ENCODE measurements around the gene PIKFYVE.
A peak's percentile ranks its signal among the peaks of the same experiment; 100 is the strongest.

Gene PIKFYVE

GRCh38 chr2:208315081-208315788 is 49.2 kb downstream of the PIKFYVE start:
- H3K4me3 ChIP-seq, result no peak overlapping the region
- TF ChIP-seq Cebpa-rat (IDR thresholded peaks at IDR 0.05), result no peak
- no peaks in the 10 kb centered on the region for H4K20me1 ChIP-seq
- H3K4me2 ChIP-seq, result peak overlapping the region; percentile 49
- H3K27ac ChIP-seq, result peak overlapping the region; percentile 34; the same call in 1 of the 2 replicates
- H3K36me3 ChIP-seq, result peaks cover 45% of the 10 kb centered on the region
- peaks cover 5% of the 10 kb centered on the region; the same call in 1 of the 2 replicates for H3K9me3 ChIP-seq
- H3K4me1 ChIP-seq, result peaks cover 54% of the 10 kb centered on the region
- H3K27me3 ChIP-seq, result no peaks in the 10 kb centered on the region
- H3K9ac ChIP-seq, result no peak overlapping the region

- no peak for TF ChIP-seq Cebpa-rat (IDR thresholded peaks at IDR 0.05)
- Histone ChIP-seq H3K9ac (no peak overlapping the region), H3K27ac (peak overlapping the region; percentile 74; the same call in 1 of the 2 replicates), H3K4me3 (no peak overlapping the region), H3K9me3 (peaks cover 5% of the 10 kb centered on the region; the same call in 1 of the 2 replicates), H3K4me1 (peaks cover 63% of the 10 kb centered on the region), H4K20me1 (no peaks in the 10 kb centered on the region), H3K27me3 (no peaks in the 10 kb centered on the region), H3K4me2 (peak overlapping the region; percentile 92), H3K36me3 (peaks cover 38% of the 10 kb centered on the region)
These were observed 52.1 kb downstream of the PIKFYVE start for GRCh38 chr2:208318127-208318526.

DNA sequence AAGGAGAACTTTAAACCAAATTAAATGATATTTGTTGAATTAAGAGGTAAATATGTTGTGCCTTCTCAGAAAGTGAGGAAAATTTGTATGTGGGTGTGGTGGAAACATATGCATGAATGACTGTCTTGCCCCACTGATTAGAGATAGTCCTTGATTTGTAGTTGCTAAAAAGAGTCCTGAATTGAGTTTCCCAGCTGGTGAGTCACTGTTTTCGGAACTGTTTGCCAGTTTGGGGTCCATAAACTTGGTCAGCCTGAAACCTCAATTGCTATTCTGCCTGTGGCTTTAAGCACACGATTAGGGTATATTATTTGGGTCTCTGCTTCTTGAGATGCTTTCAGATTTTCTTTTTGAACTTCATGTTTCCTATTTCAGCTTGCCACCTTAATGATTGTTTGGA is 53.3 kb downstream of the PIKFYVE start:
- no peaks in the 10 kb centered on the region for H3K27me3 ChIP-seq
- peak overlapping the region; percentile 92 for H3K4me2 ChIP-seq
- peaks cover 5% of the 10 kb centered on the region; the same call in 1 of the 2 replicates for H3K9me3 ChIP-seq
- H3K4me3 ChIP-seq, result peak overlapping the region; percentile 33; the same call in 1 of the 2 replicates
- H4K20me1 ChIP-seq, result no peaks in the 10 kb centered on the region
- H3K27ac ChIP-seq, result peak overlapping the region; percentile 74
- no peak for TF ChIP-seq Cebpa-rat (IDR thresholded peaks at IDR 0.05)
- H3K36me3 ChIP-seq, result peaks cover 35% of the 10 kb centered on the region
- peaks cover 63% of the 10 kb centered on the region for H3K4me1 ChIP-seq
- peak overlapping the region; percentile 64 for H3K9ac ChIP-seq

- Histone ChIP-seq H3K4me2 (peak overlapping the region; percentile 92), H3K4me3 (peak overlapping the region; percentile 53), H3K4me1 (peaks cover 51% of the 10 kb centered on the region), H4K20me1 (no peaks in the 10 kb centered on the region), H3K27ac (peak overlapping the region; percentile 74), H3K27me3 (no peaks in the 10 kb centered on the region), H3K9ac (peak overlapping the region; percentile 30), H3K36me3 (peaks cover 35% of the 10 kb centered on the region), H3K9me3 (peaks cover 5% of the 10 kb centered on the region; the same call in 1 of the 2 replicates)
- no peak for TF ChIP-seq Cebpa-rat (IDR thresholded peaks at IDR 0.05)
These were observed 54.6 kb downstream of the PIKFYVE start for GRCh38 chr2:208320686-208321085.

DNA sequence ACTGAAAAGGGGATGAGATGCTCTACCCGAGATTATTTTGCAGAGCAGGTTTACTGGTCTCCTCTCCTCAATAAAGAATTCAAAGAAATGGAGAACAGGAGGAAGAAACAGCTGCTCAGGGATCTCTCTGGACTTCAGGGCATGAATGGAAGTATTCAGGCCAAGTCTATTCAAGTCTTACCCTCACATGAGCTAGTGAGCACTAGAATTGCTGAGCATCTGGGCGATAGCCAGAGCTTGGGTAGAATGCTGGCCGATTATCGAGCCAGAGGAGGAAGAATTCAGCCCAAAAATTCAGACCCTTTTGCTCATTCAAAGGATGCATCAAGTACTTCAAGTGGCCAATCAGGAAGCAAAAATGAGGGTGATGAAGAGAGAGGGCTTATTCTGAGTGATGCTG is 60.0 kb downstream of the PIKFYVE start:
- Histone ChIP-seq H3K27ac (no peak overlapping the region), H3K4me3 (no peak overlapping the region), H3K27me3 (no peaks in the 10 kb centered on the region), H3K4me2 (no peak overlapping the region), H3K9ac (no peak overlapping the region), H3K9me3 (no peaks in the 10 kb centered on the region; the same call in 1 of the 2 replicates), H4K20me1 (no peaks in the 10 kb centered on the region), H3K36me3 (peaks cover 60% of the 10 kb centered on the region), H3K4me1 (peaks cover 14% of the 10 kb centered on the region)
- TF ChIP-seq Cebpa-rat (IDR thresholded peaks at IDR 0.05), result no peak

DNA sequence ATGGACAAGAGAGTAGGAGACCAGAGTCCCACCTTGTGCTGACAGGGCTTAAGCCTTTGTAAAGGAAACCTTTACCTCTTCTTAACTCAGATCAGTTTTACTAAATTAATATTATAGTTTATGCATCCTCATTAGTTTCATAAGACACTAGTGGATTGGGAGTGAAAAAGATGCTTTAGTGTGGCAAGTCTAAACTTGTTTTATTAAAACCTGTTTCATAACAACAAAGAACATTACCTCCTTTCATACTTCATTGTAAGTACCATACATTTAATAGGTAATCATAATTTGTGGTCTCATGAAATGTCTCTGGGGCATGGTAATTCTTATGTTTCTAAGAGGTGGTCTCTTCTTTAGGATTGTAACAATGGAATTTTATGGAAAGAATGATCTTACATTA is 63.4 kb downstream of the PIKFYVE start:
- peaks cover 9% of the 10 kb centered on the region for H3K4me1 ChIP-seq
- H3K4me3 ChIP-seq, result no peak overlapping the region
- H3K9me3 ChIP-seq, result no peaks in the 10 kb centered on the region
- no peak for TF ChIP-seq Cebpa-rat (IDR thresholded peaks at IDR 0.05)
- no peak overlapping the region for H3K9ac ChIP-seq
- H3K36me3 ChIP-seq, result peaks cover 79% of the 10 kb centered on the region
- no peaks in the 10 kb centered on the region for H4K20me1 ChIP-seq
- no peaks in the 10 kb centered on the region for H3K27me3 ChIP-seq
- H3K27ac ChIP-seq, result no peak overlapping the region
- no peak overlapping the region for H3K4me2 ChIP-seq

DNA sequence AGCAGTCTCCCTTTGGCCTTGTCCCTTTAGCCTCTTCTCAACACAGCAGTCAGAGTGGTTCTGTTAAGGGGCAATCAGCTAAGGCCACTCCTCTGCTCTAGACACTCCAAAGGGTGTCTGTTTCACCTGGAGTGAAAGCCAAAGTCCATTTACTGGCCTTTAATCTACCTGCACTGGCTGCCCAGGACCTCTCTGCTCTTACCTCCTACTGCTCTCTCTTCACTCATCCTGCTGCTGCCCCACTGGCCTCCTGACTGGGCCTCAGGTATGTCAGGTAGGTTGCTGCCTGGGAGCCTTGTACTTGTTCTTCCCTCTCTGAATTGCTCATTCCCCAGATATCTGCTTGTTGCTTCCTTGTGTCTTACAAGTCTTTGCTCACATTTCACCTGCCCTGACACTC is 68.2 kb downstream of the PIKFYVE start:
- no peaks in the 10 kb centered on the region for H3K27me3 ChIP-seq
- H3K36me3 ChIP-seq, result peaks cover 76% of the 10 kb centered on the region
- no peak overlapping the region for H3K4me3 ChIP-seq
- no peak for TF ChIP-seq Cebpa-rat (IDR thresholded peaks at IDR 0.05)
- H3K4me1 ChIP-seq, result peaks cover 11% of the 10 kb centered on the region
- no peak overlapping the region for H3K9ac ChIP-seq
- H3K27ac ChIP-seq, result no peak overlapping the region
- no peaks in the 10 kb centered on the region for H4K20me1 ChIP-seq
- H3K4me2 ChIP-seq, result peak overlapping the region; percentile 23; the same call in 1 of the 2 replicates
- H3K9me3 ChIP-seq, result no peaks in the 10 kb centered on the region

DNA sequence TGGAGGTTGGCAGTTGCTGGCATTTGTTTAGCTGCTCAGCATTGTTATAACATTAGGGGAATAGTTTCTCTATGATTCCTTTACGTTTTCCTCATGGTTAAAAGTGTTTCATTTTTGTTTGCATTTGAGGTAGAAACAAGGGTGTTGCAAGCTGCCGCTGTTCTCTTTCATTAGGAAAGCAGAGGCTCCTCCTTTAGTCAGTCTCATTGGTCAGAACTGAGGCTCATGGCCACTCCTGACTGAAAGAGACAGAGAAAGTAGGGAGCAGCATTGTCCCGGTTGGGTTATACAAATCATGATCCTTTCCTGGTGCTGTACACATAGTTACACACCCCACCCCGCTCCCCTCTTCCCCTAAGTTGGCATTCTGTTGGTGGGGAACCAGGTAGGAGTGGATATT is 80.7 kb downstream of the PIKFYVE start:
- Histone ChIP-seq H3K36me3 (peaks cover 88% of the 10 kb centered on the region), H3K4me1 (no peaks in the 10 kb centered on the region), H3K27ac (no peak overlapping the region), H4K20me1 (no peaks in the 10 kb centered on the region), H3K4me3 (no peak overlapping the region), H3K27me3 (no peaks in the 10 kb centered on the region), H3K4me2 (no peak overlapping the region), H3K9me3 (no peaks in the 10 kb centered on the region), H3K9ac (no peak overlapping the region)
- no peak for TF ChIP-seq Cebpa-rat (IDR thresholded peaks at IDR 0.05)

DNA sequence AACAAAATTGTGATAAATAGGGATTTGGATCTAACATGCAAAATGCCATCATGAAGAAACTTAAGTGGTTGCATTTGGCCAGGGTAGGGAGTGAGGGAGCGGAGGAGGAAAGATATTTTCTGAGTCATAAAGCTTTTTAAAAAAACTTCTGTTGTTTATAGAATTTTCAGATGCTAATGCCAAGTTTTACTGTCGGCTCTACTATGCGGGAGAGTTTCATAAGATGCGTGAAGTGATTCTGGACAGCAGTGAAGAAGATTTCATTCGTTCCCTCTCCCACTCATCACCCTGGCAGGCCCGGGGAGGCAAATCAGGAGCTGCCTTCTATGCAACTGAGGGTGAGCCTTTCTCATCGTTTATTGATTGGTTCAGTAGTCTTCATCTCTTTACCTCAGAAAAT is 84.6 kb downstream of the PIKFYVE start:
- H3K27me3 ChIP-seq, result no peaks in the 10 kb centered on the region
- peaks cover 91% of the 10 kb centered on the region for H3K36me3 ChIP-seq
- H3K4me2 ChIP-seq, result no peak overlapping the region
- no peaks in the 10 kb centered on the region for H4K20me1 ChIP-seq
- no peak overlapping the region for H3K27ac ChIP-seq
- no peaks in the 10 kb centered on the region for H3K4me1 ChIP-seq
- no peak overlapping the region for H3K4me3 ChIP-seq
- H3K9ac ChIP-seq, result no peak overlapping the region
- no peaks in the 10 kb centered on the region for H3K9me3 ChIP-seq
- TF ChIP-seq Cebpa-rat (IDR thresholded peaks at IDR 0.05), result no peak

- no peak for TF ChIP-seq Cebpa-rat (IDR thresholded peaks at IDR 0.05)
- H3K9ac ChIP-seq, result no peak overlapping the region
- H3K4me2 ChIP-seq, result no peak overlapping the region
- no peak overlapping the region for H3K4me3 ChIP-seq
- H3K27ac ChIP-seq, result no peak overlapping the region
- no peaks in the 10 kb centered on the region for H3K9me3 ChIP-seq
- peaks cover 82% of the 10 kb centered on the region for H3K36me3 ChIP-seq
- H3K4me1 ChIP-seq, result no peaks in the 10 kb centered on the region
- H3K27me3 ChIP-seq, result no peaks in the 10 kb centered on the region
- no peaks in the 10 kb centered on the region for H4K20me1 ChIP-seq
These were observed 86.9 kb downstream of the PIKFYVE start for GRCh38 chr2:208352644-208353567.

Data from BLaER1 (cell line).